Neural progenitor cell (in vitro differentiated cells): Measurements from ENCODE around the gene TMEM53. TPM values are rescaled to one million over a fixed set of nuclear protein-coding genes. Genes with fewer than 3 reads are reported as not detected.

ENCODE experiments used
- DNase-seq: peaks from one replicate; pipeline ENCODE4 v3.0.0-alpha.2; 2016; ENCODE audit warnings: low spot score
- H2AFZ ChIP-seq: fragments of 200-600 bp; sonication (generic); replicated peaks from 2 replicates; pipeline ENCODE4 v1.6.1; 2016; ENCODE audit warnings: antibody characterized with exemption
- H3F3A ChIP-seq: fragments of 200-600 bp; sonication (generic); 2 replicates; pipeline ENCODE4 v1.6.1; 2016; ENCODE audit warnings: antibody characterized with exemption, low read depth
- H3K27ac ChIP-seq: fragments of 200-600 bp; sonication (generic); 2 replicates; pipeline ENCODE4 v1.5.1; 2016; ENCODE audit warnings: mild to moderate bottlenecking
- H3K27me3 ChIP-seq: fragments of 200-600 bp; sonication (generic); 2 replicates; pipeline ENCODE4 v1.6.1; 2016; ENCODE audit warnings: mild to moderate bottlenecking, moderate library complexity
- H3K36me3 ChIP-seq: fragments of 200-600 bp; sonication (generic); 2 replicates; pipeline ENCODE4 v1.5.1; 2016
- H3K4me1 ChIP-seq: fragments of 200-600 bp; sonication (generic); 2 replicates; pipeline ENCODE4 v1.6.1; 2016; ENCODE audit warnings: mixed run types
- H3K4me2 ChIP-seq: fragments of 200-600 bp; sonication (generic); 2 replicates; pipeline ENCODE4 v1.6.1; 2016
- H3K4me3 ChIP-seq: fragments of 200-600 bp; sonication (generic); 2 replicates; pipeline ENCODE4 v1.5.1; 2016
- H3K79me2 ChIP-seq: fragments of 200-600 bp; sonication (generic); 2 replicates; pipeline ENCODE4 v1.6.1; 2016; ENCODE audit warnings: low read depth
- H3K9ac ChIP-seq: fragments of 200-600 bp; sonication (generic); 2 replicates; pipeline ENCODE4 v1.6.1; 2016
- H3K9me3 ChIP-seq: fragments of 200-600 bp; sonication (generic); 2 replicates; pipeline ENCODE4 v1.5.1; 2016; ENCODE audit warnings: low read depth
- H4K20me1 ChIP-seq: fragments of 200-600 bp; sonication (generic); 2 replicates; pipeline ENCODE4 v1.6.1; 2016; ENCODE audit warnings: low read depth
- H3K27ac Mint-ChIP-seq: 3 replicates; pipeline ENCODE4 v1.8.0; 2021; ENCODE audit warnings: mixed read lengths
- H3K27me3 Mint-ChIP-seq: 2 replicates; pipeline ENCODE4 v1.8.0; 2022; ENCODE audit warnings: low read depth, mild to moderate bottlenecking, inconsistent platforms, moderate library complexity, mixed read lengths; ENCODE audit not compliant: insufficient read depth
- H3K36me3 Mint-ChIP-seq: 3 replicates; pipeline ENCODE4 v1.8.0; 2021; ENCODE audit warnings: mixed read lengths
- H3K4me1 Mint-ChIP-seq: 3 replicates; pipeline ENCODE4 v1.8.0; 2021; ENCODE audit warnings: mixed read lengths
- H3K4me3 Mint-ChIP-seq: 3 replicates; pipeline ENCODE4 v1.8.0; 2021; ENCODE audit warnings: mild to moderate bottlenecking, moderate library complexity, mixed read lengths
- H3K9me3 Mint-ChIP-seq: 3 replicates; pipeline ENCODE4 v1.8.0; 2020; ENCODE audit warnings: mixed read lengths
- CTCF ChIP-seq: fragments of 200-600 bp; sonication (generic); IDR thresholded peaks from 2 replicates; pipeline ENCODE4 v1.5.1; 2017; ENCODE audit warnings: antibody characterized with exemption, mild to moderate bottlenecking
- EZH2 ChIP-seq: fragments of 200-600 bp; sonication (generic); IDR thresholded peaks from 2 replicates; pipeline ENCODE4 v1.6.1; 2017; ENCODE audit warnings: antibody characterized with exemption, mild to moderate bottlenecking, moderate library complexity
- EZH2phosphoT487 ChIP-seq: fragments of 200-600 bp; sonication (generic); IDR thresholded peaks from 2 replicates; pipeline ENCODE4 v1.6.1; 2017; ENCODE audit warnings: antibody characterized with exemption
- total RNA-seq: library from RNA; depleted of rRNA; stranded (reverse); fragments of >200 nt; gene quantifications from 2 replicates; pipeline ENCODE4 v1.2.3, GENCODE V29; 2015; ENCODE audit warnings: low replicate concordance

TMEM53 gene
- total RNA-seq, 1 donor from 2014 or later = 5.0 TPM

DNA sequence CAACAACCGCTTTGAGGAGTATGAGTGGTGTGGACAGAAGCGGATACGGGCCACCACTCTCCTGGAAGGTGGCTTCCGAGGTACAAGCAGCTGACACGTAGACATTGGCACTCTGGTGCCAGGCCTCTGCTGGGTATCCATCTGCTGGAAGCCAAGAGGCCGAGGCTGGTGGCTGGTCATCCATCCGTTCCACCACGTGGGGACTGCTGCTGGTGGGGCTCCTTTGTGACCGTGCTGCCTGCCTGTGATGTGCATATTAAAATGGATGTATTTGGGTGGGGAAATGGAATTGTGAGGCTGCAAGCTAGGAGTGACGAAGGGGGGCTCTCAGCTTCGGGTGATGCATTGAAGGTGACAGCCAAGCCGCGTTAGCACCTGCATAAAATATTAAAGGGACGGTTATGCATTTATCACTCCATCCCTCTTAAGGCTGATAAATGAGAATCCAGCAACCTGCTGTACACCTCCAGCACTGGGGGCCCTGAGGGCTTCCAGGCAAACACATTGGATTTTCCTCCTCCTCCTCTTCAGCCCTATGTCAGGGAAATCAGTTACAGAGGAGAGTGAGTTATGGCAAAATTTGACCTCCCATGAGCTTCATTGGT is 38.1 kb downstream of the TMEM53 start:
- no peak for DNase-seq
- Histone ChIP-seq H3K9me3 (no peaks in the 10 kb centered on the region), H3K36me3 (no peaks in the 10 kb centered on the region), H3K27me3 (no peaks in the 10 kb centered on the region), H2AFZ (no peak overlapping the region), H3K9ac (no peak overlapping the region), H3F3A (peaks cover 47% of the 10 kb centered on the region), H3K4me2 (no peak overlapping the region), H4K20me1 (peaks cover 87% of the 10 kb centered on the region), H3K79me2 (peaks cover 40% of the 10 kb centered on the region), H3K4me3 (no peak overlapping the region), H3K27ac (no peak overlapping the region), H3K4me1 (peaks cover 45% of the 10 kb centered on the region)
- H3K36me3 Mint-ChIP-seq = peaks cover 32% of the 10 kb centered on the region
- TF ChIP-seq EZH2 (no peak), EZH2phosphoT487 (no peak), CTCF (no peak)
- no peak overlapping the region for H3K27ac Mint-ChIP-seq
- H3K4me3 Mint-ChIP-seq = peak overlapping the region; percentile 38
- H3K4me1 Mint-ChIP-seq = peaks cover 71% of the 10 kb centered on the region
- peaks cover 7% of the 10 kb centered on the region for H3K27me3 Mint-ChIP-seq
- H3K9me3 Mint-ChIP-seq = no peaks in the 10 kb centered on the region

DNA sequence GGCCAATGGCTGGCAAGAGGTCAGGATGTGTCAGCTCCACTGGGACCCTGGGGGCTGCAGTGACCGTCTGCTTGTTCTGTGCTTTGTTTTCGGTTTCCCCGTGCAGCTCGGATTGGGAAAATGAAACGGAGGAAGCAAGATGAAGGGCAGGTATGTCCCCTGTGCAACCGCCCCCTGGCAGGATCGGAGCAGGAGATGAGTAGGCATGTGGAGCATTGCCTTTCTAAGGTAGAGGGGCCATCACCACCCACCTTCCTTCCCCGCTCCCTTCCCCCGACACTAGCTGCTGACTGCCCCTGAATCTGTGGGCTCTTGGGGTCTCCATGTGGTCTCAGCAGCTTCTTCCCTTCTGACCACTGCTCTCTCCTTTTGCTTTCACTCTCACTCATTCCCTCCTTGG is 38.8 kb downstream of the TMEM53 start:
- H3K9me3 ChIP-seq = no peaks in the 10 kb centered on the region
- no peak overlapping the region for H2AFZ ChIP-seq
- no peak overlapping the region for H3K9ac ChIP-seq
- no peak overlapping the region for H3K27ac ChIP-seq
- H3K27me3 ChIP-seq = no peaks in the 10 kb centered on the region
- peaks cover 80% of the 10 kb centered on the region for H4K20me1 ChIP-seq
- H3K79me2 ChIP-seq = peaks cover 39% of the 10 kb centered on the region
- H3K4me1 Mint-ChIP-seq = peaks cover 76% of the 10 kb centered on the region
- no peak for TF ChIP-seq CTCF
- no peak for TF ChIP-seq EZH2
- no peak for TF ChIP-seq EZH2phosphoT487
- H3F3A ChIP-seq = peaks cover 52% of the 10 kb centered on the region
- H3K36me3 Mint-ChIP-seq = peaks cover 27% of the 10 kb centered on the region
- peaks cover 6% of the 10 kb centered on the region for H3K27me3 Mint-ChIP-seq
- H3K36me3 ChIP-seq = no peaks in the 10 kb centered on the region
- no peaks in the 10 kb centered on the region for H3K9me3 Mint-ChIP-seq
- H3K4me3 ChIP-seq = no peak overlapping the region
- DNase-seq = no peak
- no peak overlapping the region for H3K27ac Mint-ChIP-seq
- H3K4me2 ChIP-seq = no peak overlapping the region
- peaks cover 48% of the 10 kb centered on the region for H3K4me1 ChIP-seq
- H3K4me3 Mint-ChIP-seq = no peak overlapping the region

DNA sequence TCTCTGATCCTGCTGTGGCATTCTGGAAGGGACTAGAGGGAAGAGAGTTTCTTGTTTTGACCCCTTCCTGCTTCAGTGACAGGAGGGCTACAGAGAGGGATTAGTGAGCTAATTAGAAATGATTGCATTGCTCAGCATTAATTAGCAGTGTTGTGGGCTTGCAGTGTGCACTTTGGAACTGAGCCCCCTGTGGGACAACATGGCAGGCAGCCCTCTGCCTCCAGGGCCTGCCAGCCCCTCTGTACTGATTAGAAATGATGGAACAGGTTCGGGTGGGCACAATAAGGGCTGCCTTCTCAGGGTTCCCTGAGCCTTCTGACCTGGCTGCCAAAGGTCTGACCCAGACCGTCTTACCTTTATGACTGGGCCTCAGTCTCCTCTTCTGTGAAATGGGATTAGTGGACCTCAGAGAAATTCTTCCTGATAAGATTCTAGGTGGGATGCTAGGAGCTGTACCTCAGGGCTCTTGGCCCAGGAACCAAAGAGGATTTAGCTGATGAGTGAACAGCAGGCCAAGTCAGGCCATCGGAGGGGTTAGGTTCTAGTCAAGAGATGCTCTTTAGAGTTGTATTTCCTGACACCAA is 39.6 kb downstream of the TMEM53 start:
- DNase-seq = no peak
- Histone ChIP-seq H4K20me1 (peaks cover 72% of the 10 kb centered on the region), H3K4me3 (no peak overlapping the region), H3K79me2 (peaks cover 39% of the 10 kb centered on the region), H2AFZ (no peak overlapping the region), H3K27ac (no peak overlapping the region), H3K4me1 (peaks cover 48% of the 10 kb centered on the region), H3K4me2 (no peak overlapping the region), H3K36me3 (no peaks in the 10 kb centered on the region), H3K9ac (no peak overlapping the region), H3F3A (peaks cover 53% of the 10 kb centered on the region), H3K9me3 (no peaks in the 10 kb centered on the region), H3K27me3 (no peaks in the 10 kb centered on the region)
- Mint-ChIP-seq H3K4me1 (peaks cover 76% of the 10 kb centered on the region), H3K36me3 (peaks cover 27% of the 10 kb centered on the region), H3K9me3 (no peaks in the 10 kb centered on the region), H3K27me3 (peaks cover 6% of the 10 kb centered on the region), H3K27ac (no peak overlapping the region), H3K4me3 (no peak overlapping the region)
- TF ChIP-seq EZH2 (no peak), CTCF (no peak), EZH2phosphoT487 (no peak)
